Glutamatergic neuron (in vitro differentiated cells): Measurements from ENCODE around the gene CLEC2A. TPM values are rescaled to one million over a fixed set of nuclear protein-coding genes. Genes with fewer than 3 reads are reported as not detected.

Source experiments
- DNase-seq: peaks from one replicate; pipeline ENCODE4 v3.0.0; 2022
- H3K27ac Mint-ChIP-seq: one replicate; pipeline ENCODE4 v1.8.0; 2020; ENCODE audit warnings: mild to moderate bottlenecking, mixed read lengths, inconsistent platforms; ENCODE audit not compliant: unreplicated experiment
- H3K27me3 Mint-ChIP-seq: one replicate; pipeline ENCODE4 v1.8.0; 2020; ENCODE audit warnings: mild to moderate bottlenecking, moderate library complexity, mixed read lengths, inconsistent platforms; ENCODE audit not compliant: unreplicated experiment
- H3K36me3 Mint-ChIP-seq: one replicate; pipeline ENCODE4 v1.8.0; 2020; ENCODE audit warnings: mild to moderate bottlenecking, mixed read lengths, inconsistent platforms; ENCODE audit not compliant: unreplicated experiment
- H3K4me1 Mint-ChIP-seq: one replicate; pipeline ENCODE4 v1.8.0; 2020; ENCODE audit warnings: mild to moderate bottlenecking, low read depth, mixed read lengths, inconsistent platforms; ENCODE audit not compliant: unreplicated experiment
- H3K4me3 Mint-ChIP-seq: one replicate; pipeline ENCODE4 v1.8.0; 2020; ENCODE audit warnings: mild to moderate bottlenecking, mixed read lengths, inconsistent platforms; ENCODE audit not compliant: unreplicated experiment
- H3K9me3 Mint-ChIP-seq: one replicate; pipeline ENCODE4 v1.8.0; 2020; ENCODE audit warnings: mild to moderate bottlenecking, moderate library complexity, mixed read lengths, inconsistent platforms; ENCODE audit not compliant: unreplicated experiment
- CTCF ChIP-seq: fragments of 200-600 bp; sonication (generic); IDR thresholded peaks from one replicate; pipeline ENCODE4 v1.5.0; 2021; ENCODE audit not compliant: partially characterized antibody, unreplicated experiment
- total RNA-seq: library from RNA; stranded (reverse); fragmentation: NEBNext Ultra II Directional; extraction: Animal tissue kit (Norgen Biotek cat#: 25700); gene quantifications from one replicate; pipeline ENCODE4 v1.2.1, GENCODE V29; 2021; ENCODE audit not compliant: unreplicated experiment

CLEC2A gene
- total RNA-seq, 1 donor from 2014 or later, result not detected

- H3K9me3 Mint-ChIP-seq, result peaks cover 2% of the 10 kb centered on the region
- no peak for DNase-seq
- no peaks in the 10 kb centered on the region for H3K27me3 Mint-ChIP-seq
Measured at GRCh38 chr12:9864913-9865675, 67.1 kb downstream of the CLEC2A start.

More at GRCh38 chr12:9864913-9865675, 67.1 kb downstream of the CLEC2A start:
- Mint-ChIP-seq H3K4me1 (no peaks in the 10 kb centered on the region), H3K36me3 (no peaks in the 10 kb centered on the region), H3K4me3 (no peak overlapping the region), H3K27ac (no peak overlapping the region)
- TF ChIP-seq CTCF, result no peak

Other genes starting within 250 kb of the CLEC2A start
- not detected for gene CLECL1, start 199.3 kb downstream of the CLEC2A start, total RNA-seq
- gene CD69, start 171.5 kb downstream of the CLEC2A start, total RNA-seq, result not detected
- not detected for gene KLRF1, start 104.9 kb downstream of the CLEC2A start, total RNA-seq
- gene CLEC2B, start 63.0 kb downstream of the CLEC2A start, total RNA-seq, result not detected
- gene KLRF2, start 50.9 kb downstream of the CLEC2A start, total RNA-seq, result not detected
- gene CLEC12A, start 39.0 kb upstream of the CLEC2A start, total RNA-seq, result not detected
- gene CLEC1B, start 66.8 kb upstream of the CLEC2A start, total RNA-seq, result not detected
- not detected for gene CLEC12B, start 78.3 kb upstream of the CLEC2A start, total RNA-seq
- gene CLEC9A, start 98.3 kb upstream of the CLEC2A start, total RNA-seq, result not detected
- not detected for gene CLEC1A, start 166.6 kb upstream of the CLEC2A start, total RNA-seq
- gene CLEC7A, start 197.8 kb upstream of the CLEC2A start, total RNA-seq, result not detected
- not detected for gene OLR1, start 239.8 kb upstream of the CLEC2A start, total RNA-seq
- gene TMEM52B, start 246.7 kb upstream of the CLEC2A start, total RNA-seq, result not detected